Caki2 (cell line): ENCODE data around the gene DTD2. TPM values are rescaled to one million over a fixed set of nuclear protein-coding genes. Genes with fewer than 3 reads are reported as not detected.
"Not testable (repeated sequence)": the region's sequence is repeated elsewhere in the genome, so short reads cannot be mapped to it uniquely, and the experiment has no call there.

ENCODE experiments used
- DNase-seq: peaks from one replicate; pipeline ENCODE4 v3.0.0-alpha.2; 2015; ENCODE audit warnings: low read depth
- in situ Hi-C: cut with HindIII; loops from 2 replicates; pipeline ENCODE4 v1.10.0; 2016; ENCODE audit warnings: low sequenced_read_pairs, low pct_unique_long_range_greater_than_20kb, mixed read lengths
- total RNA-seq: library from RNA; depleted of rRNA; stranded (reverse); fragments of >200 nt; shearing (Covaris generic); gene quantifications from 2 replicates; pipeline ENCODE4 v1.2.3, GENCODE V29; 2014; ENCODE audit warnings: low replicate concordance

The DTD2 gene
- total RNA-seq, 1 experiment from 2014 or later: 40.4 TPM

- in situ Hi-C loops: no loop called here
- no peak for DNase-seq
These were observed 7.2 kb downstream of the DTD2 start for GRCh38 chr14:31449971-31450610.

GRCh38 chr14:31449136-31449535 lies 8.2 kb downstream of the DTD2 start:
- in situ Hi-C loops: no loop called here
- no peak for DNase-seq

GRCh38 chr14:31445703-31446102 lies 11.6 kb downstream of the DTD2 start:
- no peak for DNase-seq
- in situ Hi-C loops: no loop called here

- in situ Hi-C loops: no loop called here
- no peak for DNase-seq
These were observed 15.0 kb downstream of the DTD2 start for GRCh38 chr14:31442284-31442683.

GRCh38 chr14:31441273-31442111 lies 15.8 kb downstream of the DTD2 start:
- in situ Hi-C loops: no loop called here
- peak; percentile 54 for DNase-seq

- in situ Hi-C loops: no loop called here
These were observed 17.0 kb downstream of the DTD2 start for GRCh38 chr14:31440280-31440679.

GRCh38 chr14:31439561-31439960 lies 17.7 kb downstream of the DTD2 start:
- in situ Hi-C loops: no loop called here

More at GRCh38 chr14:31440280-31440679, 17.0 kb downstream of the DTD2 start:
- DNase-seq: no peak

GRCh38 chr14:31437045-31437691 lies 20.1 kb downstream of the DTD2 start:
- in situ Hi-C loops: not testable (repeated sequence)

More at GRCh38 chr14:31439561-31439960, 17.7 kb downstream of the DTD2 start:
- no peak for DNase-seq

GRCh38 chr14:31435276-31435675 lies 22.0 kb downstream of the DTD2 start:
- in situ Hi-C loops: no loop called here
- no peak for DNase-seq

More at GRCh38 chr14:31437045-31437691, 20.1 kb downstream of the DTD2 start:
- DNase-seq: not testable (repeated sequence)

GRCh38 chr14:31430634-31431264 lies 26.6 kb downstream of the DTD2 start:
- no peak for DNase-seq
- in situ Hi-C loops: no loop called here

- in situ Hi-C loops: no loop called here
- no peak for DNase-seq
These were observed 27.5 kb downstream of the DTD2 start for GRCh38 chr14:31429791-31430190.

- in situ Hi-C loops: no loop called here
- DNase-seq: no peak
These were observed 29.3 kb downstream of the DTD2 start for GRCh38 chr14:31428011-31428410.

GRCh38 chr14:31426663-31427062 lies 30.6 kb downstream of the DTD2 start:
- in situ Hi-C loops: no loop called here
- DNase-seq: no peak

GRCh38 chr14:31425905-31426304 lies 31.4 kb downstream of the DTD2 start:
- in situ Hi-C loops: no loop called here
- no peak for DNase-seq

GRCh38 chr14:31421200-31421599 lies 36.1 kb downstream of the DTD2 start:
- in situ Hi-C loops: no loop called here

GRCh38 chr14:31420319-31421111 lies 36.8 kb downstream of the DTD2 start, which contains the start of gene HEATR5A:
HEATR5A (minus strand) TSS chr14:31420550; CDS start chr14:31402975, 17,575 bp downstream.
- DNase-seq: peak; percentile 86

More at GRCh38 chr14:31421200-31421599, 36.1 kb downstream of the DTD2 start:
- no peak for DNase-seq

GRCh38 chr14:31419967-31420318 lies 37.4 kb downstream of the DTD2 start:
- in situ Hi-C loops: no loop called here

More at GRCh38 chr14:31420319-31421111, 36.8 kb downstream of the DTD2 start, which contains the start of gene HEATR5A:
- in situ Hi-C loops: no loop called here

More at GRCh38 chr14:31419967-31420318, 37.4 kb downstream of the DTD2 start:
- peak; percentile 37 for DNase-seq
